ENCODE results near the gene AGRN.
"Not testable (repeated sequence)": the region's sequence is repeated elsewhere in the genome, so short reads cannot be mapped to it uniquely, and the experiment has no call there.

AGRN gene

DNA sequence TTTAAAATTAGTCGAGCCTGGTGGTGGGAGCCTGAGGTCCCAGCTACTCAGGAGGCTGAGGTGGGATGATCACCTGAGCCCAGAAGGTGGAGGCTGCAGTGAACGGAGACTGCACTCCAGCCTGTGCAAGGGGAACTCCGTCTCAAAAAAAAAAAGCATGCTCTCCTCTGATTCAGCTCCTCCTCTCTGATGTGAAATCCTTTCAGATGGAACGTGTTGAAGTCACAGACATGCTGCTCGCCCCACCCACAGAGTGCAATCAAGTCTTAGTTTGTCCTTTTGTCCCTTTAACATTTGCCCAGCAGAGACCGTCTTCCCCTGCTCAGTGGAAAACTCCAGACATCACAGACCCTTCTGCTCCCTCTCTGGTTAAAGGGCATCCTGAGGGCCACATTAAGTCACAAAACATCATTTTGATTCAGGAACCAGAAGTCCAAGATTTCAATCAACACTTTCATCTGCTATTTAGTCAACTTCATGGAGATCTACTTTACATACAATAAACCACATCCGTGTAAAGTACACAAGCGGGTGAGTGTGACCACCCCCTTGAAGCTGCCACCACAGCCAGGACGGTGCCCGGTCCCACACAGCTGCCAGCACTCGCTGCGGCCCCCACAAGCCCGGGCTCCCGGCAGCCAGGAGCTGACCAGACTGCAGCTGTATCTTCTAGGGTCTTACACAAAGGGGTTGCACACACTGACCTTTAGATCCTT lies 73.1 kb downstream of the AGRN start:
- no peak for DNase-seq (ENCODE audit: low spot score)

DNA sequence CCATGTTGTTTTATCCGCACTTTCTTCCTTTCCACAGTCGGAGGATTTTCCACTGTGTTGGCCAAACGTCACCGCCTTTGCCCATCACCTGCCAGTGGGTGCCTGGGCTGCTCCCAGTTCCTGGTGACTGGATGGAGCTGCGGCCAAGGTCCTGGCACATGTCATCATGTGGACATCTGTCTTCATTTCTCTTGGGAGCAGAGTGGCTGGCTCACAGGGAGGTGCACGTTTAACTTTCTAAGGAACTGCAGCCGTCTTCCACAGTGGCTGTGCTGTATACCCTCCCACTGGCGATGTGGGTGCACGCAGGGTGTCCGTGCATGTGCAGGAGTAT lies 73.7 kb downstream of the AGRN start:
- no peak for DNase-seq (ENCODE audit: low spot score)

DNA sequence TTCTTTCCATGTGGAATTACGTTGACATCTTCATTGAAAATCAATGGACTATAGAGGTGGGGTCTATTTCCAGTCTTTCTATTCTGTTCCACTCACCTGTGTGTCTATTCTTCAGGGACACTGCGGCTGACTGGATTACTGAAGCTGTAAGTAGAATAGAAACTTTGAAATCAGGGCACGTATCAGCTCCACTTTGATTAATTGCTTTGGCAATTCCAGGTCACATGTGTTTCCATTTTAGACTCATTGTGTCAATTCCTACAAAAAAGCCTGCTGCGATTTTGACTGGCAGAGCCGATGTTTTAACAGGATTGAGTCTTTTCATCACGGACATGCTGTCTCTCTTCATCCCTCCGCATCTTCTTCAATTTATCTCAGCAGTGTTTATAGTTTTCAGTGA lies 75.1 kb downstream of the AGRN start:
- DNase-seq (ENCODE audit: low spot score) = no peak

DNA sequence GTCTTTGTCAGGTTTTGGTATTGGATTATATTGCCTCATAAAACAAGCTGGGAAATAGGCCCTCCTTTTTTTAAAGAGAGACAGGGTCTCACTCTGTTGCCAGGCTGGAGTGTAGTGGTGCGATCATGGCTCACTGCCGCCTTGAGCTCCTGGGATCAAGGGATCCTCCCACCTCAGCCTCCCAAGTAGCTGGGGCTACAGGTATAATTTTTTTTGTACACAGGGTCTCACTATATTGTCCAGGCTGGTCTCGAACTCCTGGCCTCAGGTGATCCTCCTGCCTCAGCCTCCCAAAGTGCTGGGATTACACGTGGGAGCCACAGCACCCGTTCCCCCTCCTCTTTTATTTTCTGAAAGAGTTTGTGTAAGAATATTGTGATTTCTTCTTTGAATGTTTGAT lies 76.2 kb downstream of the AGRN start:
- not testable (repeated sequence) for DNase-seq (ENCODE audit: low spot score)

DNA sequence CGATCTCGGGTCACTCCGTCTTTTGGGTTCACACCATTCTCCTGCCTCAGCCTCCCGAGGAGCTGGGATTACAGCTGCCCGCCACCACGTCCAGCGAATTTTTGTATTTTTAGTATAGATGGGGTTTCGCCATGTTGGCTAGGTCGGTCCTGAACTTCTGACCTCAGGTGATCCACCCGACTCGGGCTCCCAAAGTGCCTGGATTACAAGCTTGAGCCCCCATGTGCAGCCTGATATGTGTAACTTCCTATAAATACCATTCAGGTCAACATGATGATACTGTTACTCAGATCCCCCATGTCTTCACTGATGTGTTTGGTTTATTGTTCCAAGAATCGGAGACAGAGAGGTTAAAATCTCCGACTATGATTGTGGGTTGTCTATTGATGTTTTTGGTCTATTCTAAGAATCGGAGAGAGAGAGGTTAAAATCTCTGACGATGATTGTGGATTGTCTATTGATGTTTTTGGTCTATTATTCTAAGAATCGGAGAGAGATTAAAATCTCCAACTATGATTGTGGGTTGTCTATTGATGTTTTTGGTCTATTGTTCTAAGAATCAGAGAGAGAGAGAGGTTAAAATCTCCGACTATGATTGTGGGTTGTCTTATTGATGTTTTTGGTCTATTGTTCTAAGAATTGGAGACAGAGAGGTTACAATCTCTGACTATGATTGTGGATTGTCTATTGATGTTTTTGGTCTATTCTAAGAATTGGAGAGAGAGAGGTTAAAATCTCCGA lies 78.9 kb downstream of the AGRN start:
- DNase-seq (ENCODE audit: low spot score) = no peak

DNA sequence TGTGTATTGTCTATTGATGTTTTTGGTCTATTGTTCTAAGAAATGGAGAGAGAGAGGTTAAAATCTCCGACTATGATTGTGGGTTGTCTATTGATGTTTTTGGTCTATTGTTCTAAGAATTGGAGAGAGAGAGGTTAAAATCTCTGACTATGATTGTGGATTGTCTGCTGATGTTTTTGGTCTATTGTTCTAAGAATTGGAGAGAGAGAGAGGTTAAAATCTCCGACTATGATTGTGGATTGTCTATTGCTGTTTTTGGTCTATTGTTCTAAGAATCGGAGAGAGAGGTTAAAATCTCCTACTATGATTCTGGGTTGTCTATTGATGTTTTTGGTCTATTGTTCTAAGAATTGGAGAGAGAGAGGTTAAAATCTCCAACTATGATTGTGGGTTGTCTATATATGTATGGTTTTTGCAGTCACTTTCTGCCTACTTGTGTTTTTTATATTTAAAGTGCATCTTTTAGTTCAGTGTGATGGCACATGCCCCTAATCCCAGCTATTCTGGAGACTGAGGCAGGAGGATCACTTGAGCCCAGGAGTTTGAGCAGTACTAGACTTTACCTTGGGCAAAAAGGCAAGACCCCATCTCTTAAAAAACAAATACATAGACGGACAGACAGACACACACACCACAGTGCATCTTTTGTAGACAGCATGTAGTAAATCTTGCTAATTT lies 79.7 kb downstream of the AGRN start:
- no peak for DNase-seq (ENCODE audit: low spot score)

DNA sequence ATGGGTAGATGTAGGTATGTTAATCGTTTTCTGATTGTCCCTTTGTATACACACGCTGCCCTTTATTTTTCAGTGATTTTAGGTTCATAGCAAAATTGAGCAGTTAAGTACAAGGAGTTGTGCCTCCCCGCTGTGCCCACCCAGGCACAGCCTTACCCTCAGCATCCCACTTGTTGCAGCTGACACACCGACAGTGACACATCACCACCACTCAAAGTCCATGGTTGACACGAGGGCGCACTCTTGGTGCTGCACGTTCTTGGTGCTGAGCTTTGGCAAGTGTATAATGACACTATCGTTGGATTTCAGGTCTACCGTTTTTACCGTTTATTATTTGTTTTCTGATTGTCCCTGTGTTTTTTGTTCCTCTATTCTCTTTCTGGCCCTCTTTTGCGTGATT lies 80.4 kb downstream of the AGRN start:
- no peak for DNase-seq (ENCODE audit: low spot score)

DNA sequence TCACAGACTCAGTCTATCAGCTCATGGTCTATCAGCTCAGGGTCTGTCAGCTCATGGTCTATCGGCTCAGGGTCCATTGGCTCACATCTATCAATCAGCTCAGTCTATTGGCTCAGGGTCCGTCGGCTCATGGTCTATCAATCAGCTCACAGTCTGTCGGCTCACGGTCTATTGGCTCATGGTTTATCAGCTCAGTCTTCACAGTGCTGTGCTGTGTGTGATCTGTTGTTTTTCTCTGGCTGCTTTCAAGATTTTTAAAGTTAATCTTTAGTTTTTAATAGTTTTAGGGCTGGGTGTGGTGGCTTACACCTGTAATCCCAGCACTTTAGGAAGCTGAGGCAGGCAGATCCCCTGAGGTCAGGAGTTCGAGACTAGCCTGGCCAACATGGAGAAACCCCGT lies 81.6 kb downstream of the AGRN start:
- no peak for DNase-seq (ENCODE audit: low spot score)

DNA sequence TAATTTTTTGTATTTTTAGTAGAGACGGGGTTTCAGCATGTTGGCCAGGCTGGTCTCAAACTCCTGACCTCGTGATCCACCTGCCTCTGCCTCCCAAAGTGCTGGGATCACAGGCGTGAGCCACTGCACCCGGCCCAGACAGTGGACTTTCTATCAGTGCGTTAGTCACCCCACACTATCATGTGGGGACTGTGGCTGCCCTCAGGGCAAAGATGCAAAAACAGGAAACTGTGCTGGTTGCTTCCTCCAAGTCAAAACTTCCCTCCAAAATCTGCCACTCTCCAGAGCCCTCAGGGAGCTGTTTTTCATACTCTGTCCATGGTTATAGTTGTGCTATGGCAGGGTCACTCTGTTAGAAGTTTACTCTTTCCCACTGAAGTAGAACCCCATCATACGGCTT lies 84.2 kb downstream of the AGRN start:
- not testable (repeated sequence) for DNase-seq (ENCODE audit: low spot score)

All from AG08395 (cell line).